Measurements from ENCODE around the gene ADGRE2.
"Not testable (repeated sequence)": the region's sequence is repeated elsewhere in the genome, so short reads cannot be mapped to it uniquely, and the experiment has no call there.

Gene ADGRE2

GRCh38 chr19:14772995-14773394 lies 5.4 kb downstream of the ADGRE2 start:
- no peak for TF ChIP-seq CTCF (IDR thresholded peaks at IDR 0.05; ENCODE audit: borderline replicate concordance, insufficient read depth, low read depth, low read length)
- H3K4me3 ChIP-seq (ENCODE audit: low read depth, low read length): no peak overlapping the region

DNA sequence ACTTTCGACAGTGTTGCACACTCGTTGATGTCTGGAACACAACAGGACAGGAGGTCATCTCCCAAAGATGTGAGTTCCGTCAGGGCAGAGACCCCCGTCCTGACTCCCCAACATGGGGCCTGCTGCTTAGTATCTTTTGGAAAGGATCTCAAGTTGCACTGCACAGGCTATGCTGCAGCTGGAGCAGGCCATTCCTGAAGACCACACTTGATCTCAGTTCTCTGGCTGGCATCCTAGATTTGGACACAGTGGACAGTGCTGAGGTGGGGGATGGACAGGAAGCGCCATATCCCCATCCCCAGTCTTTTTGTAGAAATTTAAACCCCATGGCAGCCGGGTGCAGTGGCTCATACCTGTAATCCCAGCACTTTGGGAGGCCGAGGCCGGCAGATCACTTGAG lies 5.9 kb downstream of the ADGRE2 start:
- TF ChIP-seq CTCF (IDR thresholded peaks at IDR 0.05; ENCODE audit: borderline replicate concordance, insufficient read depth, low read depth, low read length): no peak
- no peak overlapping the region for H3K4me3 ChIP-seq (ENCODE audit: low read depth, low read length)

DNA sequence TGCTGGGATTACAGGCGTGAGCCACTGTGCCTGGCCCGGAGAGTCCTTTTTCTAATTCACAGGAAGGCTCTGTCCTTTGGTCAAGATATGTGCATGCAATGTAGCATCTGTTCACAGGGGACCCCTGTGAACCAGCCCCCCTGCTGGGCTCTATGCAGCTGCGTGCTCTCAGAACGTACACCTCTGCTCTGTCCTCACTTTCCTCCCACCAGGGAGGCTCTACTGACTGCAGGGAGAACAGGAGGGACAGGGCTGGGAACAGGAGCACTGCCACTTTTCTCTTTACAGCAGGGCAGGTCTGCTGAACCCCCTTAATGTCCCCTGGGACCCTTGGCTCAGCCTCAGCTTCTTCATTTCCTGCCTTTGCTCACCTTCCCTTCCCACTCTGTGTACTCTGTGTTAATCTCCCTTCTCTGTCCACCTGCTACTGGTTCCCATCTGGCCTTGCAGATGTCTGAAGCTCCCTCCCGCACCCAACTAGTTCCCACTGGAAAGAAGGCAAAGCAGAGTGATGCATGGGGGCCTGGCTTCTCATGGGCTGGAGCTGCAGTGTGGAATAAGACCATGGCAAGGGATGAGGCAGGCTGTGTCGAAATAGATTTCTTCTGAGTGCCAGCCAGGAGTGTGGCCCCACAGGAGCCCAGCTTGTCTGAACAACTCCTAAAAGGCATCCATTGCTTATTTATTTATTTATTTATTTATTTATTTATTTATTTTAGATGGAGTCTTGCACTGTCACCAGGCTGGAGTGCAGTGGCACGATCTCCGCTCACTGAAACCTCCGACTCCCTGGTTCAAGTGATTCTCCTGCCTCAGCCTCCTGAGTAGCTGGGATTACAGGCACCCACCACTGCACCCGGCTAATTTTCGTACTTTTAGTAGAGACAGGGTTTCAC lies 7.2 kb downstream of the ADGRE2 start:
- H3K4me3 ChIP-seq (ENCODE audit: low read depth, low read length): no peak overlapping the region

GRCh38 chr19:14770136-14770535 lies 8.2 kb downstream of the ADGRE2 start:
- no peak for TF ChIP-seq CTCF (IDR thresholded peaks at IDR 0.05; ENCODE audit: borderline replicate concordance, insufficient read depth, low read depth, low read length)
- H3K4me3 ChIP-seq (ENCODE audit: low read depth, low read length): no peak overlapping the region

More for the DNA sequence above, 7.2 kb downstream of the ADGRE2 start:
- no peak for TF ChIP-seq CTCF (IDR thresholded peaks at IDR 0.05; ENCODE audit: borderline replicate concordance, insufficient read depth, low read depth, low read length)

- no peak for TF ChIP-seq CTCF (IDR thresholded peaks at IDR 0.05; ENCODE audit: borderline replicate concordance, insufficient read depth, low read depth, low read length)
Measured at GRCh38 chr19:14769201-14769600, 9.2 kb downstream of the ADGRE2 start.

GRCh38 chr19:14768001-14768400 lies 10.4 kb downstream of the ADGRE2 start:
- no peak overlapping the region for H3K4me3 ChIP-seq (ENCODE audit: low read depth, low read length)
- no peak for TF ChIP-seq CTCF (IDR thresholded peaks at IDR 0.05; ENCODE audit: borderline replicate concordance, insufficient read depth, low read depth, low read length)

More at GRCh38 chr19:14769201-14769600, 9.2 kb downstream of the ADGRE2 start:
- no peak overlapping the region for H3K4me3 ChIP-seq (ENCODE audit: low read depth, low read length)

- H3K4me3 ChIP-seq (ENCODE audit: low read depth, low read length): no peak overlapping the region
- no peak for TF ChIP-seq CTCF (IDR thresholded peaks at IDR 0.05; ENCODE audit: borderline replicate concordance, insufficient read depth, low read depth, low read length)
Measured at GRCh38 chr19:14767466-14767971, 10.8 kb downstream of the ADGRE2 start.

DNA sequence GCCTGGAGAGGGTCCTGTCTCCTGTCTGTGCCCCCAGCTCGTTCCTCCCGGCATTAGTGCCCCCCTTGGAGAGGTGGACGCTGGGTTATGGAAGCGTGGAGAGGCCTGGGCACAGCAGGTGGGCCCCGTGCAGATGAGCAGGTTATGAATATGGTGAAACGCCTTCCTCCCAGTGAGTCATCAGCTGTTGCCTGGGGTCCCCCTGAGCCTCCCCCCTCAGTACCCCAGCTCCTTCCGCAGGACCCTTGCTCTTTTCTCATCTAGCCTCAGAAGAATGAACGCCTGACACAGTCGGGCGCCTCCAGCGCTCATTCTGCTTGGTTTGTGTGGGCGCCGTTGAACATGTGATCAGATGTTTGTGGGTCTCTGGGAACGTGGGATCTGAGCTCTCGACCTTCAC lies 12.5 kb downstream of the ADGRE2 start:
- not testable (repeated sequence) for H3K4me3 ChIP-seq (ENCODE audit: low read depth, low read length)

- H3K4me3 ChIP-seq (ENCODE audit: low read depth, low read length): not testable (repeated sequence)
Measured at GRCh38 chr19:14765403-14765802, 13.0 kb downstream of the ADGRE2 start.
